ENCODE results near the gene TF. TPM values are rescaled to one million over a fixed set of nuclear protein-coding genes. Genes with fewer than 3 reads are reported as not detected.

TF gene
- total and polyA plus RNA-seq, 10 of the 15 experiments (the other 5 are each of a cell fraction or from before 2014, with no cell fraction given), result under 0.01 to 8.9 (median 0.05) TPM; not detected in 1

GRCh38 chr3:133775309-133775708 lies 29.1 kb downstream of the TF start:
- no peaks in the 10 kb centered on the region for H3K4me1 ChIP-seq (ENCODE audit: control insufficient read depth, insufficient read depth, low read length)
- H3K27ac ChIP-seq (ENCODE audit: control insufficient read depth, insufficient read depth), result no peak overlapping the region
- no peaks in the 10 kb centered on the region for H3K9me3 ChIP-seq (replicated peaks; ENCODE audit: control insufficient read depth, insufficient read depth, low read length)
- intact Hi-C loops (cut with micrococcal nuclease; ENCODE audit: unreplicated experiment), result no loop called here
- no TSS peak for BruUV-seq (replicated peaks)
- CTCF ChIA-PET, result interaction anchor here (1.2 kb wide), 1 partner anchor 8 kb away, joined by 4 read pairs; no protein-coding TSS in a partner anchor
- H2AFZ ChIP-seq (ENCODE audit: control insufficient read depth, low read depth, low read length), result no peak overlapping the region
- no peak overlapping the region for H3K4me2 ChIP-seq (ENCODE audit: control insufficient read depth, insufficient read depth)
- H3K4me3 ChIP-seq, result no peak overlapping the region
- SMC1A ChIA-PET (ENCODE audit: uncharacterized antibody, unreplicated experiment), result no interaction called here
- no peaks in the 10 kb centered on the region for H4K20me1 ChIP-seq (ENCODE audit: control insufficient read depth, insufficient read depth)
- H3K9ac ChIP-seq (ENCODE audit: control insufficient read depth, insufficient read depth, low read length), result no peak overlapping the region
- RAD21 ChIA-PET (ENCODE audit: unreplicated experiment), result no interaction called here
- H3K36me3 ChIP-seq (ENCODE audit: control insufficient read depth in 2 of 2, insufficient read depth in 2 of 2, low read length in 1 of 2), result no peaks in the 10 kb centered on the region
- no peak for FAIRE-seq
- no peaks in the 10 kb centered on the region for H3K79me2 ChIP-seq (ENCODE audit: control insufficient read depth, insufficient read depth, low read length)
- TF ChIP-seq TBL1XR1 (IDR thresholded peaks at IDR 0.05; ENCODE audit: low read depth, low read length) (no peak), PAX5 (IDR thresholded peaks at IDR 0.05; ENCODE audit: borderline replicate concordance, low read depth, low read length) (no peak), SUPT20H (IDR thresholded peaks at IDR 0.05; ENCODE audit: borderline replicate concordance, control insufficient read depth, low read depth, low read length) (no peak)
- in situ Hi-C loops (cut with MboI), result no loop called here
- DNase-seq (ENCODE audit: low read depth, low spot score), result no peak
- POLR2A ChIA-PET, result no interaction called here
- WGBS (ENCODE audit: insufficient coverage, insufficient replicate concordance, low lambda C conversion rate, missing lambda C conversion rate), result 44% methylated on average over 9 of the region's 9 CpGs
- peaks cover 0 to 1% of the 10 kb centered on the region in 2 experiments; a peak in 2 of 4 replicates for H3K27me3 ChIP-seq (replicated peaks in 1 of 2; ENCODE audit: control insufficient read depth in 2 of 2, insufficient read depth in 2 of 2, low read length in 1 of 2)
- no peak for ATAC-seq

GRCh38 chr3:133775835-133776234 lies 29.6 kb downstream of the TF start:
- ChIA-PET POLR2A (no interaction called here), SMC1A (ENCODE audit: uncharacterized antibody, unreplicated experiment) (no interaction called here), CTCF (interaction anchor here (0.5 to 1.2 kb wide), 2 partner anchors 9 to 12 kb away, joined by 3 to 4 read pairs; no protein-coding TSS in a partner anchor), RAD21 (ENCODE audit: unreplicated experiment) (no interaction called here)
- in situ Hi-C loops (cut with MboI) (no loop called here), intact Hi-C loops (cut with micrococcal nuclease; ENCODE audit: unreplicated experiment) (no loop called here)
- no peaks in the 10 kb centered on the region for H3K79me2 ChIP-seq (ENCODE audit: control insufficient read depth, insufficient read depth, low read length)
- no peaks in the 10 kb centered on the region for H3K36me3 ChIP-seq (ENCODE audit: control insufficient read depth in 2 of 2, insufficient read depth in 2 of 2, low read length in 1 of 2)
- no peak for ATAC-seq
- no peaks in the 10 kb centered on the region for H3K9me3 ChIP-seq (replicated peaks; ENCODE audit: control insufficient read depth, insufficient read depth, low read length)
- no peak for FAIRE-seq
- H4K20me1 ChIP-seq (ENCODE audit: control insufficient read depth, insufficient read depth), result no peaks in the 10 kb centered on the region
- H3K27ac ChIP-seq (ENCODE audit: control insufficient read depth, insufficient read depth), result no peak overlapping the region
- no TSS peak for BruUV-seq (replicated peaks)
- no peaks in the 10 kb centered on the region for H3K4me1 ChIP-seq (ENCODE audit: control insufficient read depth, insufficient read depth, low read length)
- TF ChIP-seq PBX3 (IDR thresholded peaks at IDR 0.05; ENCODE audit: insufficient replicate concordance, low read depth, low read length), result no peak
- TF ChIP-seq ASH2L (IDR thresholded peaks at IDR 0.05; ENCODE audit: borderline replicate concordance, low read depth), result no peak
- no peak for TF ChIP-seq FOXM1 (IDR thresholded peaks at IDR 0.05; ENCODE audit: low read depth, low read length)
- peaks cover 0 to 1% of the 10 kb centered on the region in 2 experiments; a peak in 2 of 4 replicates for H3K27me3 ChIP-seq (replicated peaks in 1 of 2; ENCODE audit: control insufficient read depth in 2 of 2, insufficient read depth in 2 of 2, low read length in 1 of 2)
- no peak overlapping the region for H3K4me3 ChIP-seq
- H2AFZ ChIP-seq (ENCODE audit: control insufficient read depth, low read depth, low read length), result no peak overlapping the region
- no peak overlapping the region for H3K9ac ChIP-seq (ENCODE audit: control insufficient read depth, insufficient read depth, low read length)
- H3K4me2 ChIP-seq (ENCODE audit: control insufficient read depth, insufficient read depth), result no peak overlapping the region
- no peak for DNase-seq (ENCODE audit: low read depth, low spot score)
- 41% methylated on average over 5 of the region's 5 CpGs for WGBS (ENCODE audit: insufficient coverage, insufficient replicate concordance, low lambda C conversion rate, missing lambda C conversion rate)

Measured in GM12878 (cell line).